Measurements from ENCODE around the gene TMEM132D. TPM values are rescaled to one million over a fixed set of nuclear protein-coding genes. Genes with fewer than 3 reads are reported as not detected.
A peak's percentile ranks its signal among the peaks of the same experiment; 100 is the strongest.

Gene TMEM132D
- total RNA-seq, 1 experiment from 2014 or later, result 0.26 TPM

DNA sequence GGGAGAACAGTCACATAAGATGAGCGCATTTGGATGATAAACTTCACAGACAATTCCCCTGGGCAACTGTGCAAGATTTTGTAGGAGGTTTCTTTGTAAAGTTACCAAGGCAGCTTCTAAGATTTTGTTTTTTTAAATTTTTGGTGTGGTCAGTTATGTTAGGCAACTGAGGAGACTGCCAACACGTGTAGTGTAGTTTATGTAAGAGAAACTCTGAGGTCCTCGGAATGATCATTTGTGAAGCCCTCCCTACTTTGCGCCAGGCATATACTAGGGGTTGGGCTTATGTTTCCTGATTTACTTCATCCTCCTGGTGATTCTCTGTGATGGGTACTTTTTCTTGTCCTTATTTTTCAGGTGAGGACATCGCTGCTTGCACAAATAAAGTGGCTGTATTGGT, 433.6 kb downstream of the TMEM132D start:
- H3K4me1 ChIP-seq, result no peaks in the 10 kb centered on the region
- H3K4me3 ChIP-seq, result no peak overlapping the region
- H3K9me3 ChIP-seq (replicated peaks), result no peaks in the 10 kb centered on the region
- no peak overlapping the region for H3K27ac ChIP-seq
- no peak for DNase-seq
- H3K36me3 ChIP-seq, result no peaks in the 10 kb centered on the region
- no peaks in the 10 kb centered on the region for H3K27me3 ChIP-seq

DNA sequence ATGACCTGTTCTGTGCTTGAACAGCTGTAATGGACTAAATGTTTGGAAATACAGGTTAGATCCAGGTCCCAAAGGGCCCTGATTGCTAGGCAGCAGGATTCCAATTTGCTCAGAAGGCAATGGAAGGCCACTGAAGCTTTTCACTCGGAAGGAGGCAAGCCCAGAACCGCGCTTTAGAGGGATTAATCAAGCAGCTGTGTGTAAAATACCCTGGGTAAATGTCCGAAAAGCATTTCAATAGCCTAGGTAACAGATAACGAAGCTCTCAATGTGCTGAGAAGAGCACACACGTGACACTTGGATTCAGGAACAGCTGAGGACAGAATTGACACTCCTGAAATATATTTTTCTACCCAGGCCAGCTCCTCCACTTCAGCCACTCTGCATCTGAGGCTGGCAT, 436.1 kb downstream of the TMEM132D start:
- no peaks in the 10 kb centered on the region for H3K36me3 ChIP-seq
- no peak overlapping the region for H3K4me3 ChIP-seq
- DNase-seq, result peak in 1 of 2 experiments; percentile 2
- H3K27me3 ChIP-seq, result no peaks in the 10 kb centered on the region
- H3K27ac ChIP-seq, result no peak overlapping the region
- no peaks in the 10 kb centered on the region for H3K9me3 ChIP-seq (replicated peaks)
- H3K4me1 ChIP-seq, result no peaks in the 10 kb centered on the region

DNA sequence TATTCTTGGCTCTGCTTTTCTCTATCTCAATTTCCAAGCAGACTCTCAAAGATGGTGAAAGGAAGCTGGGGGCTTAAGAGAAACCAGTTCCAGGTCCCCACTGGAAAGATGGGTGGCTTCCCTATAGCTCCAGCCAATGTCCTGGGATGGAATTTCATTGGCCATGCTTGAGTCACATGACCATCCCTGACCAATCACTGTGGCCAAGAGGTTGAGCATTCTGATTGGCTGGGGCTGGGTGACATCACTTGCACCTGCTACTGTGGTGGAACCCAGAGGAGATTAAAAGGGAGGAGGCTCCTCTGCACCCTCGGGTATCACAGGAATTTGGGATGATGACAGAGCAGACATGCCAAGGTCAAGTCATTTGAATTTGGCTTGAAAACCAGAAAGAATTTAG, 436.5 kb downstream of the TMEM132D start:
- no peak overlapping the region for H3K27ac ChIP-seq
- no peak overlapping the region for H3K4me3 ChIP-seq
- no peaks in the 10 kb centered on the region for H3K27me3 ChIP-seq
- peak; percentile 24 to 25 for DNase-seq
- no peaks in the 10 kb centered on the region for H3K9me3 ChIP-seq (replicated peaks)
- no peaks in the 10 kb centered on the region for H3K4me1 ChIP-seq
- no peaks in the 10 kb centered on the region for H3K36me3 ChIP-seq

DNA sequence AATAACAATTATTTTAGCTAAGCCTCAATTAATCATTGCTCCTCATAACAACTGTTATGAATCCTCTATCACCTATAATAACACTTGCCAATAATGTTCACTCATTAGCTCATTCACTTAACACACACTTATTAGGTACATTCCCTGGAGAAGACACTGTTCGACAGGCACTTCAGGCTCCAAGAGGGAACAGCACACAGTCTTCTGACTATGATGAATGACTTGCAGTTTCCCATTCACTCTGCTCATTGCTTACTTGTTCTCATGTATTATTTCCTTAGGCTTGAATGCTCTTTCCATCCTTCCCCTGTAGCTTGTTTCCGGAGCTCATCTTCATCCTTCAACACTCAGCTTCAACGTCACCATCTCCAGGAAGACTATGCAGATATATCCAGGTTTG, 437.3 kb downstream of the TMEM132D start:
- no peaks in the 10 kb centered on the region for H3K36me3 ChIP-seq
- no peak overlapping the region for H3K27ac ChIP-seq
- H3K9me3 ChIP-seq (replicated peaks), result no peaks in the 10 kb centered on the region
- no peak overlapping the region for H3K4me3 ChIP-seq
- DNase-seq, result no peak
- H3K27me3 ChIP-seq, result no peaks in the 10 kb centered on the region
- H3K4me1 ChIP-seq, result no peaks in the 10 kb centered on the region

DNA sequence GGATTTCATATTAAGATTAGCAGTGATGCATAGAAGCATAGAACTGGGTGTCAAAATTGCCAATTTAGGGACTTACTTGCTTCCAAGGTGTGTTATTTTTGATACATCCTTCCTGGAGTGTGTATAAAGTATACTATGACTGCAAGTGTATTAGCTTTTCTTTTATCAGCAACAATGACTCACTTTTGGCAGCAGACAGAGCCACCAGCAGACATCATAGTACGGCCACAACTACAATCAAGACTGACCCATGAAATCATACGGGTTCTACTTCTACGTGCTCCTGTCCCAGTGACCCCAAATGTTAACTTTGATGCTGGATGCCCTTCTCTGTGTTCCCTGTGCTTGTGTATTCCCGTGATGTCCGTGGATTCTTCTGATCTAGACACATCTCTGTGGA, 443.9 kb downstream of the TMEM132D start:
- no peak for DNase-seq
- Histone ChIP-seq H3K4me1 (no peaks in the 10 kb centered on the region), H3K9me3 (replicated peaks) (no peaks in the 10 kb centered on the region), H3K4me3 (no peak overlapping the region), H3K27ac (no peak overlapping the region), H3K36me3 (no peaks in the 10 kb centered on the region), H3K27me3 (no peaks in the 10 kb centered on the region)

DNA sequence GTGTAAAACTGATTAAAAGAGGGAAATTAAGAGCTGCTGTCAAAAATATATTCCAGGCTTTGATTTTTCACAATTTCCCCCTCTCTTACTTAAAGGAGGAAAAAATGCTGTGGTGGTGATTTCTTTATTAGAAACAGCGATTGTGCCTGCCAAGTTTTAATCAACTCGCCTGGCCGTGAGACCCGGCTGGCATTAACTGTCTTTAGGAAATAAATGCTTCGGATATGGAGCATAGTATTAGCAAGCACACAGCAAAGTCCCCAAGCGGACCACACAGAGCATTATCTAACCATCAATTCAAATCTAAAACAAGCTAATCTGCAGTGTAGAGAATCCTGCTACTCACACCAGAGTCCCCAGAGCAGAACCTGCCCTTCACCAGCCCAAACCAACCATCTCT, 457.1 kb downstream of the TMEM132D start:
- H3K4me1 ChIP-seq, result no peaks in the 10 kb centered on the region
- H3K36me3 ChIP-seq, result no peaks in the 10 kb centered on the region
- no peak overlapping the region for H3K27ac ChIP-seq
- H3K9me3 ChIP-seq (replicated peaks), result no peaks in the 10 kb centered on the region
- H3K4me3 ChIP-seq, result no peak overlapping the region
- no peak for DNase-seq
- no peaks in the 10 kb centered on the region for H3K27me3 ChIP-seq

DNA sequence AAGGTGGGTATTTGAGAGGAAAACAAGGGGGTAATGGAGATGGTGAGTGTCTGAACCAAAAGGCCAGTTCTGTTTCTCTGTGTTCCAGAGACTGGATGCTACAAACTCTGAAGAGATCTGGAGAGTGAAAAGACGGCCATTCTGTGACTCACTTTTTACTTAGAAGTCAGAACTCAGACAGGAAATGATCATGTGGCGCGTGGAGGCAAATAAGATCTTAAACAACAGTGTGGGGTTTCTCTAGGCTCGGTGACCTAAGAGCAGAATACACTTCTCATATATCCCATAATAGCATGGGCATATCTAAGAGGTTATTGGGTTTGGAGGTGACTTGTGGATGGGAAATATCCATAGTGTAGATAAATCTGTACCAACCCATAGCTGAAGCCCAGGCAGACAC, 463.5 kb downstream of the TMEM132D start:
- no peak overlapping the region for H3K4me3 ChIP-seq
- DNase-seq, result no peak
- H3K36me3 ChIP-seq, result no peaks in the 10 kb centered on the region
- H3K9me3 ChIP-seq (replicated peaks), result no peaks in the 10 kb centered on the region
- H3K4me1 ChIP-seq, result peaks cover 5% of the 10 kb centered on the region; the same call in 1 of the 2 replicates
- H3K27ac ChIP-seq, result no peak overlapping the region
- H3K27me3 ChIP-seq, result no peaks in the 10 kb centered on the region

DNA sequence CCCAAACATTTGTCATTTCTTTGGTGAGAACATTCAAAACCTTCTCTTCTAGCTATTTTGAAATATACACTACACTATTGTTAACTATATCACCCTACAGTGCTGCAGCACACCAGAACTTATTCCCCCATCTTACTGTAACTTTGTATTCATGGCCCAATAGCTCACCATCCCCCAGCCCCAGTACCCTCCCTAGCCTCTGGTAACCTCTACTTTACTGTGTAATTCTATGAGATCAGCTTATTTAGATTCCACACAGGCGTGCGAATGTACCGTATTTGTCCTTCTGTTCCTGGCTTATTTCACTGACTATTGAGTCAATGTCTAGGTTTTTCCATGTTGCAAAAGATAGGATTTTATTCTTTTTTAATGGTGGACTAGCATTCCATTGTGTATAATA, 469.0 kb downstream of the TMEM132D start:
- no peak for DNase-seq
- Histone ChIP-seq H3K27ac (no peak overlapping the region), H3K36me3 (no peaks in the 10 kb centered on the region), H3K27me3 (no peaks in the 10 kb centered on the region), H3K4me1 (peaks cover 5% of the 10 kb centered on the region; the same call in 1 of the 2 replicates), H3K9me3 (replicated peaks) (no peaks in the 10 kb centered on the region), H3K4me3 (no peak overlapping the region)

DNA sequence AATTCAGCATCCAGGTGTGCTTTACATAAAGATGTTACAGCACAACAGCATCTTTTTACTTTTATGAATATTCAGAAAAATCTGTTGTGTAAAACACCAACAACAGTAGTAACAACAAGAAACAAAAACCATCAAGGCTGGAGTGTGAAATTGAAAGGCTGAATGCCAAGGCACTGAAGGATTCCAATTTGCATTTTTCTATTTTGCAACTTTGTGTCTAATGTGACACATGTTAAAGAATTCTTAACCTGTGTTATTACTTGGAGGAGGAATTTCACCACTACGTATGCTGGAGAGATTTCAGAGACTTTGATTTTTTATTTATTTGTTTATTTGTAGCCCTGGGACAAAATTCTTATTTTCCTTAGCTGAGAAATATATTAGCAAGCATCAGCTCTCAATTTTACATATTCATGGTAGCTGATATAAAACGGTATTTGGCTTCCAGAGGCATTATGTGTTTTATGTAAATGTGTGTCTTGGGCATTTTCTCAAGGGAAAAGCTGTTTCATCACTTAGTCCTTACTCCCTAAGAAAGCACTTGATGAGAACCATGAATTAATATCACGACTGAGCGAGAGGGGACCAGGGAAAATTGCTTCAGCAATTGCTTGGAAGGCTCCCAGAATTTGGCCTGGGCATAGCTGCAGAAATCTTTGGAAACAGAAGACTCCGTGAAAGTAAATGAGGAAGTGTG, 475.4 kb downstream of the TMEM132D start:
- no peaks in the 10 kb centered on the region for H3K9me3 ChIP-seq (replicated peaks)
- no peaks in the 10 kb centered on the region for H3K4me1 ChIP-seq
- no peaks in the 10 kb centered on the region for H3K36me3 ChIP-seq
- DNase-seq, result no peak
- no peak overlapping the region for H3K27ac ChIP-seq
- H3K4me3 ChIP-seq, result no peak overlapping the region
- no peaks in the 10 kb centered on the region for H3K27me3 ChIP-seq

DNA sequence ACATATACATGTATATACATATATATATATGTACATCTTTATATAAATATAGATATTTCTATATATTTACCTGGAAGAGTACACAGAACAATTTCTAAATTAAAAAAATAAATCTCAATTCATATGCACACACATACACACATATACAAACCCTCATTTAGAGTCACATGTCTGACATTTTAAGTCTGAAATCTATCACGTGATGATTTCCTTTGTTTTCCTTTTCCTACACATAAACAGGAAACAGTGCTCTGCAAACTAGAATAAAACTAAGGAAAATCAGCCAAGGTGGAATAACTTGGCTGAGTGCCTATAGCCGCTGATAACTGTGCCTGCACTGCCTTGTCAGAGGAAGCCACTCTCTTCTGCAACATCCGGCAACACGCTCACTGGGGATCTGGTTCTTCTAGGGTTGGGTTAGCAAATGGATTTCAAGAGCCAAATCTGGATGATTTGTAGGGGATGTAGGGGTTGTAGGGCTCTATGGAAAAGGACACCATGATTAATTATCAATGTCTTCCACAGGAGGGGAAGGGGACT, 480.7 kb downstream of the TMEM132D start:
- H3K4me3 ChIP-seq, result no peak overlapping the region
- no peaks in the 10 kb centered on the region for H3K27me3 ChIP-seq
- DNase-seq, result no peak

DNA sequence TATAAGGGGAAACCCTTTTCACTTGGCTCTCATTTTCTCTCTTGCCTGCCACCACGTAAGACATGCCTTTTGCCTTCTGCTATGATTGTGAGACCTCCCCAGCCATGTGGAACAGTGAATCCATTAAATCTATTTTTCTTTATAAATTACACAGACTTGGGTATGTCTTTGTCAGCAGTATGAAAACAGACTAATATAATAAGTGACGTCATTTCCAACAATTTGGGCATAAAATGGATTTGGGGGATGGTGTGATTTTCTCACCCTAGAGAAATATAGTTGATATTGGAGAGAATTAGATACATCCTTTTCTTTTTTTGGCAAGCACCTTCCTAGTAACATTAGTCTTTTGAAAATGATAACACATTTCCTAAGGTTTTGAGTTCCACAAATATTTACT, 490.5 kb downstream of the TMEM132D start:
- Histone ChIP-seq H3K9me3 (replicated peaks) (no peaks in the 10 kb centered on the region), H3K36me3 (no peaks in the 10 kb centered on the region), H3K4me1 (no peaks in the 10 kb centered on the region), H3K27me3 (no peaks in the 10 kb centered on the region), H3K27ac (no peak overlapping the region), H3K4me3 (no peak overlapping the region)
- no peak for DNase-seq

More for the DNA sequence above, 480.7 kb downstream of the TMEM132D start:
- H3K4me1 ChIP-seq, result no peaks in the 10 kb centered on the region
- H3K27ac ChIP-seq, result no peak overlapping the region
- H3K36me3 ChIP-seq, result no peaks in the 10 kb centered on the region
- H3K9me3 ChIP-seq (replicated peaks), result no peaks in the 10 kb centered on the region

DNA sequence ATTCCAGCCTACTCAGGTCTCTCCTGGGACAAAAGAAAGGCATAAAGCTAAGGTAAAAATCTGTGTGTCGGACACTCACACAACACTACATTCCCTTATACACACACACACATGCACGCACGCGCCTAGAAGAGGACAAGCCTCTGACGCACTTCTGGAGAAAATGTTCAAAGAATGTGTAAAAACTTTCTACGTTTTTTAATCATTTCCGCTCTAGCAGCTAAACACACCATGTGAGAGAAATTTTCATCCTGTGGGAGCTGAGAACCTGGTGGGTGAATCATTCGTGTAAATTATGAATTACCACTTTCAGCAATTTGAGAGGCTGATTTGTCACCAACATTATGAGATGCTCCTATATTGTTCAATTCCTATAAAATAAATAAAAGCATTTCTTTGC, 494.5 kb downstream of the TMEM132D start:
- Histone ChIP-seq H3K27ac (no peak overlapping the region), H3K9me3 (replicated peaks) (no peaks in the 10 kb centered on the region), H3K4me1 (no peaks in the 10 kb centered on the region), H3K27me3 (no peaks in the 10 kb centered on the region), H3K4me3 (no peak overlapping the region), H3K36me3 (no peaks in the 10 kb centered on the region)
- no peak for DNase-seq

DNA sequence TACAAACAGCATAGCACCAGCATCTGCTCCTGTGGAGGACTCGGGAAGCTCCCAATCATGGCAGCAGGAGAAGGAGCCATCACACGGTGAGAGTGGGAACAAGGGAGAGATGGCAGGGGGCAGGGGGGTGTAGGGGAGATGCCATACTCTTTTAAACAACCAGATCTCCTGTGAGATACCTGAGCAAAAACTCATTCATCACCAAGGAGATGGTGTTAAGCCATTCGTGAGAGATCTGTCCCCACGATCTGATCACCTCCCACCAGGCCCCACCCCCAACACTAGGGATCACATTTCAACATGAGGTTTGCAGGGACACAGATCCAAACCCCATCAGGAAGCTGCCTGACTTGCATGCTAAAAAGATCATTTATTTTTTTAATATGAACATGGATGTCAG, 499.3 kb downstream of the TMEM132D start:
- no peak overlapping the region for H3K27ac ChIP-seq
- no peaks in the 10 kb centered on the region for H3K9me3 ChIP-seq (replicated peaks)
- no peaks in the 10 kb centered on the region for H3K27me3 ChIP-seq
- no peaks in the 10 kb centered on the region for H3K4me1 ChIP-seq
- no peak overlapping the region for H3K4me3 ChIP-seq
- H3K36me3 ChIP-seq, result no peaks in the 10 kb centered on the region
- no peak for DNase-seq

DNA sequence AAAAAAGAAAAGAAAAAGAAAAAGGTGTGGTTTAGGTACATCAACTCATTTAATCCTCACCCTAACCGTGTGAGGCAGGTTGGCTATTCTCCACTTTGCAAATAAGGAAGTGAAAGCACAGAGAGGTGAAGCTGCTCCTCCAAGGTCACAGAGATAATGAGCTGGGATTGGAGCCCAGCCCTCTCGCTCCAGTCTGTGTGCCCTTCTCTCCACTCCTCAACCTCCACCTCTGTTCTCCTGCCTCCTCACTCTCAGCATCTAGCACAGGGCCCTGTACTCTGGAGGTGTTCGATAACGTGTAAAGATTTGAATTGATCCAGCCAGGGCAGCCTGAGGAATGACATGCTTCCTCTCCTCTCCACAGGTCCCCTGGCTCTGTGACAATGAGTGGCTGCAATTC, 502.3 kb downstream of the TMEM132D start:
- no peak overlapping the region for H3K4me3 ChIP-seq
- H3K9me3 ChIP-seq (replicated peaks), result no peaks in the 10 kb centered on the region
- H3K27ac ChIP-seq, result no peak overlapping the region
- no peaks in the 10 kb centered on the region for H3K36me3 ChIP-seq
- H3K27me3 ChIP-seq, result no peaks in the 10 kb centered on the region
- H3K4me1 ChIP-seq, result no peaks in the 10 kb centered on the region
- no peak for DNase-seq

DNA sequence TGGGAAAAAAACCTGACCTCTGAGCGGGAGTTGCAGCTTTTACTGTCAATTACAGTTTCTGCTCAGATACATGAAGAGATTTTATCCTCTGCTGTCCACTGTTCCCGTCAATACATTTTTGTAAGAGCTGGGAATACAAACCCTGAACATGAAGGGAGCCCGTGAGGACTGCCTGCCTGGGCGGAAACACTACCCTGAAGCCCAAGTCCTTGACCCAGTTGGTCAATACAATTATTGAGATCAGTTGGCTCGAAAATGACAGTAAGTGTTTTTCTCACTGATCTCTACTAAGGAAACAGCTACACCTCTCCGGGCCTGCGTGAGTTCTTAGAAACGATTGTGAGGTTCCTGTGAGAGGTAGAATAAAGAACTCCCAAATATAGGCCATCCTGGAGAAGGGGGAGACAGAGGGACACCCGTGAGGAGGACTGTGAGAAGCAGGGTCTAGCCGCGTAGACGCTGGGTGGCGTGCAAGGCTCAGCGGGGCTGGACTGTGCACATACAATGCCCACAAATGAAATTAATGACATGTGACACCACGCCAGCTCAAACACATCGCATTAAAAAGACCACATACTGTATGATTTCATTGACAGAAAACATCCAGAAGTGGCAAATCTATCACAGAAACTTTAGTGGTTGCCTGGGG, 509.5 kb downstream of the TMEM132D start:
- Histone ChIP-seq H3K36me3 (no peaks in the 10 kb centered on the region), H3K27ac (no peak overlapping the region), H3K4me1 (no peaks in the 10 kb centered on the region), H3K4me3 (no peak overlapping the region), H3K9me3 (replicated peaks) (no peaks in the 10 kb centered on the region), H3K27me3 (no peaks in the 10 kb centered on the region)
- no peak for DNase-seq

All from SJCRH30 (cell line).